Hepatocyte (in vitro differentiated cells): ENCODE results near the gene CTDSPL2. TPM values are rescaled to one million over a fixed set of nuclear protein-coding genes. Genes with fewer than 3 reads are reported as not detected.

Experiments used
- DNase-seq: peaks from one replicate; pipeline ENCODE4 v3.0.0-alpha.2; 2016; ENCODE audit warnings: low spot score
- H2AFZ ChIP-seq: fragments of 200-600 bp; sonication (generic); 2 replicates; pipeline ENCODE4 v1.6.0; 2016; ENCODE audit warnings: antibody characterized with exemption, mild to moderate bottlenecking
- H3K27ac ChIP-seq: fragments of 200-600 bp; sonication (generic); 2 replicates; pipeline ENCODE4 v1.5.1; 2016; ENCODE audit warnings: mild to moderate bottlenecking
- H3K27me3 ChIP-seq: fragments of 200-600 bp; sonication (generic); 2 replicates; pipeline ENCODE4 v1.6.1; 2016
- H3K36me3 ChIP-seq: fragments of 200-600 bp; sonication (generic); replicated peaks from 2 replicates; pipeline ENCODE4 v1.5.1; 2016; ENCODE audit warnings: low read depth; ENCODE audit not compliant: insufficient read depth
- H3K4me1 ChIP-seq: fragments of 200-600 bp; sonication (generic); 2 replicates; pipeline ENCODE4 v1.5.1; 2016; ENCODE audit warnings: mild to moderate bottlenecking, moderate library complexity; ENCODE audit not compliant: insufficient read depth
- H3K4me2 ChIP-seq: fragments of 200-600 bp; sonication (generic); 2 replicates; pipeline ENCODE4 v1.6.0; 2016
- H3K4me3 ChIP-seq: fragments of 200-600 bp; sonication (generic); 2 replicates; pipeline ENCODE4 v1.5.1; 2016; ENCODE audit warnings: mild to moderate bottlenecking
- H3K79me2 ChIP-seq: fragments of 200-600 bp; sonication (generic); 2 replicates; pipeline ENCODE4 v1.6.0; 2017; ENCODE audit warnings: mild to moderate bottlenecking
- H3K9me2 ChIP-seq: fragments of 200-600 bp; sonication (generic); replicated peaks from 2 replicates; pipeline ENCODE4 v1.6.0; 2017; ENCODE audit warnings: mild to moderate bottlenecking; ENCODE audit not compliant: insufficient read depth
- H3K9me3 ChIP-seq: fragments of 200-600 bp; sonication (generic); 2 replicates; pipeline ENCODE4 v1.5.1; 2016; ENCODE audit warnings: low read depth, mild to moderate bottlenecking
- H4K20me1 ChIP-seq: fragments of 200-600 bp; sonication (generic); 2 replicates; pipeline ENCODE4 v1.6.0; 2016; ENCODE audit warnings: mild to moderate bottlenecking; ENCODE audit not compliant: insufficient read depth, poor library complexity, severe bottlenecking
- CTCF ChIP-seq: fragments of 200-600 bp; sonication (generic); IDR thresholded peaks from 2 replicates; pipeline ENCODE4 v1.5.1; 2016; ENCODE audit warnings: antibody characterized with exemption, mild to moderate bottlenecking; ENCODE audit not compliant: poor library complexity
- EZH2 ChIP-seq: fragments of 200-600 bp; sonication (generic); IDR thresholded peaks from 2 replicates; pipeline ENCODE4 v1.6.1; 2016; ENCODE audit warnings: antibody characterized with exemption, mild to moderate bottlenecking, borderline replicate concordance
- EZH2phosphoT487 ChIP-seq: fragments of 200-600 bp; sonication (generic); IDR thresholded peaks from one replicate; pipeline ENCODE4 v1.6.1; 2018; ENCODE audit warnings: antibody characterized with exemption, mild to moderate bottlenecking, low read depth, moderate library complexity; ENCODE audit not compliant: unreplicated experiment, severe bottlenecking
- whole genome bisulfite sequencing: methylation state at CpG from one replicate; pipeline ENCODE4 v1.1.6; 2016; ENCODE audit warnings: low lambda C conversion rate; ENCODE audit errors: missing lambda C conversion rate; 5-methylcytosine and 5-hydroxymethylcytosine counted together
- polyA plus RNA-seq: library from polyadenylated mRNA; unstranded; fragments of >200 nt; fragmentation: Nextera tagmentation; extraction: Ambion mirVana; gene quantifications from 2 replicates; pipeline ENCODE4 v1.2.1, GENCODE V29; 2016
- total RNA-seq: library from RNA; depleted of rRNA; stranded (reverse); fragments of >200 nt; gene quantifications from 2 replicates; pipeline ENCODE4 v1.2.3, GENCODE V29; 2014

Gene CTDSPL2
- total and polyA plus RNA-seq, 2 experiments from 2014 or later = 9.6 to 52.0 TPM

- Histone ChIP-seq H3K27me3 (no peaks in the 10 kb centered on the region), H3K36me3 (no peaks in the 10 kb centered on the region), H3K9me2 (no peaks in the 10 kb centered on the region), H3K4me2 (no peak overlapping the region), H3K9me3 (no peaks in the 10 kb centered on the region), H2AFZ (no peak overlapping the region), H3K4me1 (no peaks in the 10 kb centered on the region), H4K20me1 (no peaks in the 10 kb centered on the region), H3K27ac (no peak overlapping the region), H3K79me2 (no peaks in the 10 kb centered on the region), H3K4me3 (no peak overlapping the region)
- TF ChIP-seq CTCF (no peak), EZH2 (no peak), EZH2phosphoT487 (no peak)
- WGBS = 90% methylated on average over 3 of the region's 3 CpGs
- no peak for DNase-seq
Observed at GRCh38 chr15:44500555-44500954, 73.1 kb downstream of the CTDSPL2 start.

- H3K79me2 ChIP-seq = no peaks in the 10 kb centered on the region
- no peaks in the 10 kb centered on the region for H3K36me3 ChIP-seq
- H3K27me3 ChIP-seq = no peaks in the 10 kb centered on the region
- no peaks in the 10 kb centered on the region for H4K20me1 ChIP-seq
- no peak overlapping the region for H3K27ac ChIP-seq
- H3K9me2 ChIP-seq = no peaks in the 10 kb centered on the region
- peak; percentile 25 for DNase-seq
- H3K9me3 ChIP-seq = no peaks in the 10 kb centered on the region
- 78% methylated on average over 3 of the region's 3 CpGs for WGBS
- H3K4me2 ChIP-seq = no peak overlapping the region
- H3K4me3 ChIP-seq = no peak overlapping the region
- H2AFZ ChIP-seq = no peak overlapping the region
- no peaks in the 10 kb centered on the region for H3K4me1 ChIP-seq
- TF ChIP-seq CTCF (peak; percentile 64), EZH2 (no peak)
Observed at GRCh38 chr15:44501768-44502366, 74.4 kb downstream of the CTDSPL2 start.

GRCh38 chr15:44516436-44516835, 89.0 kb downstream of the CTDSPL2 start:
- Histone ChIP-seq H3K36me3 (no peaks in the 10 kb centered on the region), H3K4me3 (no peak overlapping the region), H3K9me3 (no peaks in the 10 kb centered on the region), H3K27ac (no peak overlapping the region), H3K4me2 (no peak overlapping the region), H3K4me1 (no peaks in the 10 kb centered on the region), H3K79me2 (no peaks in the 10 kb centered on the region), H2AFZ (no peak overlapping the region), H4K20me1 (no peaks in the 10 kb centered on the region), H3K27me3 (no peaks in the 10 kb centered on the region), H3K9me2 (no peaks in the 10 kb centered on the region)
- DNase-seq = no peak
- TF ChIP-seq EZH2 (no peak), EZH2phosphoT487 (no peak), CTCF (no peak)

- Histone ChIP-seq H3K79me2 (no peaks in the 10 kb centered on the region), H3K4me1 (no peaks in the 10 kb centered on the region), H3K4me2 (no peak overlapping the region), H3K9me2 (no peaks in the 10 kb centered on the region), H3K27ac (no peak overlapping the region), H4K20me1 (no peaks in the 10 kb centered on the region), H3K36me3 (no peaks in the 10 kb centered on the region), H3K4me3 (no peak overlapping the region), H2AFZ (no peak overlapping the region), H3K27me3 (no peaks in the 10 kb centered on the region), H3K9me3 (no peaks in the 10 kb centered on the region)
- WGBS = over 99% methylated on average over 6 of the region's 6 CpGs
- no peak for TF ChIP-seq EZH2phosphoT487
- no peak for DNase-seq
Observed at GRCh38 chr15:44519537-44519936, 92.1 kb downstream of the CTDSPL2 start.
